SU-DHL-6 (cell line): Measurements from ENCODE around the gene SARM1.

Experiments used
- H2AFZ ChIP-seq: fragments of 200-600 bp; sonication (generic); 2 replicates; pipeline ENCODE4 v1.6.1; 2014; ENCODE audit warnings: low read depth, mild to moderate bottlenecking, moderate library complexity, mixed read lengths, antibody characterized with exemption, low read length; ENCODE audit not compliant: severe bottlenecking
- H3F3A ChIP-seq: fragments of 200-600 bp; shearing (Covaris generic); 2 replicates; pipeline ENCODE4 v1.6.0; 2016; ENCODE audit warnings: antibody characterized with exemption, mild to moderate bottlenecking; ENCODE audit not compliant: insufficient read depth
- H3K27ac ChIP-seq: fragments of 200-600 bp; sonication (generic); 2 replicates; pipeline ENCODE4 v1.5.1; 2016; ENCODE audit warnings: low read depth, mild to moderate bottlenecking, low read length, moderate library complexity, mixed read lengths
- H3K27me3 ChIP-seq: fragments of 200-600 bp; sonication (generic), shearing (Covaris generic); 2 replicates; pipeline ENCODE4 v1.6.0; 2014; ENCODE audit warnings: mild to moderate bottlenecking, low read length
- H3K36me3 ChIP-seq: fragments of 200-600 bp; sonication (generic); 2 replicates; pipeline ENCODE4 v1.6.1; 2014; ENCODE audit warnings: mild to moderate bottlenecking, low read length, mixed read lengths
- H3K4me2 ChIP-seq: fragments of 300-600, 200-600 bp; shearing (Covaris generic), sonication (generic); 2 replicates; pipeline ENCODE4 v1.6.0; 2014; ENCODE audit warnings: low read length, low read depth, mild to moderate bottlenecking; ENCODE audit not compliant: poor library complexity, severe bottlenecking
- H3K4me3 ChIP-seq: fragments of 200-600 bp; sonication (generic); 2 replicates; pipeline ENCODE4 v1.5.1; 2014; ENCODE audit warnings: antibody characterized with exemption, low read length, mild to moderate bottlenecking, mixed read lengths; ENCODE audit not compliant: insufficient read depth, poor library complexity, severe bottlenecking
- H3K79me2 ChIP-seq: fragments of 200-600 bp; sonication (generic); 2 replicates; pipeline ENCODE4 v1.6.1; 2014; ENCODE audit warnings: mild to moderate bottlenecking, low read length, moderate library complexity; ENCODE audit not compliant: insufficient read depth
- H3K9ac ChIP-seq: fragments of 200-600 bp; sonication (generic); 2 replicates; pipeline ENCODE4 v1.7.0; 2014; ENCODE audit warnings: mild to moderate bottlenecking, low read length
- H3K9me2 ChIP-seq: fragments of 200-600 bp; sonication (generic); replicated peaks from 2 replicates; pipeline ENCODE4 v1.6.1; 2014; ENCODE audit warnings: low read length; ENCODE audit not compliant: insufficient read depth
- H3K9me3 ChIP-seq: fragments of 200-600 bp; sonication (generic); 2 replicates; pipeline ENCODE4 v1.6.1; 2014; ENCODE audit warnings: low read length, mixed read lengths; ENCODE audit not compliant: insufficient read depth
- H4K20me1 ChIP-seq: fragments of 200-600 bp; sonication (generic); 2 replicates; pipeline ENCODE4 v1.6.1; 2014; ENCODE audit warnings: low read depth, mild to moderate bottlenecking, antibody characterized with exemption, low read length, moderate library complexity, mixed read lengths
- CTCF ChIP-seq: fragments of 200-600 bp; sonication (generic); IDR thresholded peaks from one replicate; pipeline ENCODE4 v1.5.1; 2017; ENCODE audit warnings: antibody characterized with exemption, mild to moderate bottlenecking, low read length, moderate library complexity; ENCODE audit not compliant: insufficient read depth, poor library complexity, severe bottlenecking
- EZH2phosphoT487 ChIP-seq: fragments of 200-600 bp; sonication (generic), shearing (Covaris generic); conservative IDR thresholded peaks from 2 replicates; pipeline ENCODE4 v1.6.1; 2018; ENCODE audit warnings: mild to moderate bottlenecking, antibody characterized with exemption, low read length, moderate library complexity, mixed read lengths

The SARM1 gene

DNA sequence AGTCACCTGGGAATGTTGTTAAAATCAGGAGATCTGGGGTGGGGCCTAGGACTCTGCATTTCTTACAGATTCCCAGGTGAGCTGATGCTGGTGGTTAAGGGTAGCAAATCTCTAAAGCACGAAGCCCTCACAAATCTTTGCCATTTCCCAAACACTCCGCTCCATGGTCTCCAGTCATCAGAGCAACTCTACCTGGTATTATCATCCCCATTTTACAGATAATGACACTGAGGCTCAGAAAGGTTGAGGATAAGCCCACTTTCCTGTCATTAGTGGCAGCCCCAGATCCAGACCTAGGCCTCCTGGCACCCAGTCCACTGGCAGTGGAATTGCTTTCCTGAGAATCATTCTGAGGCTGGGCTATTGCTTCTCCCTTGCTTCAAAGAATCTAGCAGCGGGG, 25.8 kb downstream of the SARM1 start:
- H3K9me2 ChIP-seq, result no peaks in the 10 kb centered on the region
- no peaks in the 10 kb centered on the region for H3K36me3 ChIP-seq
- TF ChIP-seq CTCF, result no peak
- no peak overlapping the region for H3K27ac ChIP-seq
- H4K20me1 ChIP-seq, result no peaks in the 10 kb centered on the region
- no peak overlapping the region for H3K9ac ChIP-seq
- no peaks in the 10 kb centered on the region for H3K27me3 ChIP-seq
- no peak overlapping the region for H3K4me3 ChIP-seq
- H3F3A ChIP-seq, result no peaks in the 10 kb centered on the region
- H3K9me3 ChIP-seq, result no peaks in the 10 kb centered on the region
- H3K4me2 ChIP-seq, result no peak overlapping the region
- no peak overlapping the region for H2AFZ ChIP-seq
- no peaks in the 10 kb centered on the region for H3K79me2 ChIP-seq

- Histone ChIP-seq H3K27me3 (no peaks in the 10 kb centered on the region), H3K79me2 (no peaks in the 10 kb centered on the region), H3K4me3 (no peak overlapping the region), H3K9me3 (no peaks in the 10 kb centered on the region), H3K4me2 (no peak overlapping the region), H2AFZ (no peak overlapping the region), H3K27ac (no peak overlapping the region), H3K9me2 (no peaks in the 10 kb centered on the region), H4K20me1 (no peaks in the 10 kb centered on the region), H3K9ac (no peak overlapping the region), H3F3A (no peaks in the 10 kb centered on the region), H3K36me3 (no peaks in the 10 kb centered on the region)
- no peak for TF ChIP-seq EZH2phosphoT487
- no peak for TF ChIP-seq CTCF
Observed at GRCh38 chr17:28397687-28398279, 26.3 kb downstream of the SARM1 start.

DNA sequence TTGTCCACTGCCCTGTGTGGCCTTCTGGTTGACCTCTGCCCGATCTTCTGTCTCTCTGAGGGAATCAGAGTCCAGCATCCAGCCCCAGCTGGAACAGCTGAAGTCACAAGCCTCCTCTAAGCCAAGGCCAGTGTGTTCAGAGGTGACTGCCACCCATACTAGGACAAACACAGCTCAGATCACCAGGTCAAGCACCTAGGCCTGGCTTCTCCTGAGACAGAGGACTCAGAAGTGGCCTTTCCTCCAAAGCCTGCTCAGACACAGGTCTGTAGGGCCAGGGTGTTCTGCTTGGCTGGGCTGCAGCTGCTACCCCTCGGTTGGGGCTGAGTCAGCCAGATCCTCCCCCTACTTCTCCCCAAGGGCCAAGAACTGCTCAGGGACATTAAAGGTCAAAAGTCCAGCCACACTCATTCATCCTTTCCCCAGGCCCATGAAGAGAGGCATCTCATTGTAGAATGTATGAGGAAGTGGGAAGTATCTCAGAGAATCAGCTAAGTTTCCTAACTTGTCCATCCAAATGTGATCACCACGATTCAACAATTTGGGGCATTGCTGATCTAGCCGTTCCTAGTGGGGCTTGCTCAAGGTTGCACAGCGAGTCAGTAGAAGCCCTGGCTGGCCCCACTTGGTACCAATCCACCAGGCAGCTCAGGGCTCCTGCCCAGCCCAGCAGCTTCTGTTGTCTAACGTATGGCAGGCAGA, 26.9 kb downstream of the SARM1 start:
- Histone ChIP-seq H3K9me3 (no peaks in the 10 kb centered on the region), H3K36me3 (no peaks in the 10 kb centered on the region), H3K4me2 (no peak overlapping the region), H3K4me3 (no peak overlapping the region), H3K27ac (no peak overlapping the region), H3K9ac (no peak overlapping the region), H3K9me2 (no peaks in the 10 kb centered on the region), H4K20me1 (no peaks in the 10 kb centered on the region), H2AFZ (no peak overlapping the region), H3F3A (no peaks in the 10 kb centered on the region), H3K79me2 (no peaks in the 10 kb centered on the region), H3K27me3 (no peaks in the 10 kb centered on the region)
- TF ChIP-seq CTCF, result no peak
- no peak for TF ChIP-seq EZH2phosphoT487
